ENCODE measurements around the gene SYNGR1. TPM values are rescaled to one million over a fixed set of nuclear protein-coding genes. Genes with fewer than 3 reads are reported as not detected.
"Not testable (repeated sequence)": the region's sequence is repeated elsewhere in the genome, so short reads cannot be mapped to it uniquely, and the experiment has no call there.

The SYNGR1 gene
- total RNA-seq, 1 donor from 2014 or later = under 0.01 TPM

DNA sequence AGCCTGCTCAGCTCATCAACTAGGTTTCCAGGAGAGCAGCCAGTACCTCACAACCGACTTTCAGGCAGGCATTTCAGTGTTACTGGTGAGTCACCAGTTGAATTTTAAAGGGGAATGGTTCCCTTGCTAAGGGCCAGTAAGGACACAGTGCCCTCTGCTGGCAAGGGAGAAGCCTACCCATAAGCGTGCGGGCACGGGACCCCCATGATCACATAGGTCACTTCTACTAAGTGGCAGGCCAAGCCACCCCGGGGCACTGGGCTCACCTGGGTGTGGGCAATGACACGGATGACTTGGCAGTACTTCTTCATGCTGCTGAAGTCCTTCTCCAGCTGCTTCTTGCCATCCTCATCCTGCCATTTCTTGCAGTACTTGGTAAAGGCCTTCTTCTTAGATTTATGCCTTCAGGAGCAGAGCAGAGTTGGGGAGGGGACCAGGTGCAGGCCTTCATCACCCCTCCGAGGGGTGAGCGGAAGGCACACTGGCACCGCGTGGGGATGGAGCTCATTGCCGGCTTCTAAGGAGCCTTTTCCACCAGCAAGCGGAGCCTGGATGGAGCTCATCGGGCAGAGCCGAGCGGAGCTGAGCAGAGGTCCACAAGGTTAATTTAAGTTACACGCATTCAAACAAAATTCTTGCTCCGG is 33.2 kb upstream of the SYNGR1 start:
- DNase-seq (ENCODE audit: low read depth in 2 of 2) = peak; percentile 95 to 96

DNA sequence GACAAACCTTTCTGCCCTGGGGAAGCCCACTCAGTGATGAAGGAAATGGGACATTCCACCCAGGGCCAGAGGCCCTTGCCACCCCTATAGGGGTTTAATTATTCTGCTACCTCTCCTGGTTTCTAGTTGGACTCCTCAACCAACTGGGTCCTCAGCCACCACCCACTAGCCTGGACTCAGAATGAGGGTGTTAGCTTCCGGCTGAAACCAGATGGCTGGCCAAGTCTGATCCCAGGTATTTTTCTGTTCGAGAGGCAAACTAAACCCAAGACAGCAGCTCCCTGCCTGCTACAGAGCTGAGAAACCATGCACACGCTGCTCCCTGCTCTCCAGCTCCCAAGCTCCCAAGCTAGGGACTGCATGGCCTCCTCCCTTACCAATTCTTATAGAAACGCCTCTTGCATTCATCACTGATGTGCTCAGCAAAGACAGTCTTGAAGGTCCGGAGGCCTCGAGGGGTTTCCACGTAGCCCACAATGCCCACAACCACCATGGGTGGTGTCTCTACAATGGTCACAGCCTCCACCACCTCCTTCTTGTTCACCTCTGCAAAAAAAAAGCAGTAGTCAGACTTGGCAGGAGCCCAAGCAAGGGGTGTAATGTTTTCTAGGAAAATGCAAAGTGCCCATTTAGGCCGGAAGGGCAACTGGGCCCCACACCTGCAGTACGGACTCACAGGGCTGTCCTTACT is 32.6 kb upstream of the SYNGR1 start:
- DNase-seq (ENCODE audit: low read depth in 2 of 2) = peak in 1 of 2 donors; percentile 23

DNA sequence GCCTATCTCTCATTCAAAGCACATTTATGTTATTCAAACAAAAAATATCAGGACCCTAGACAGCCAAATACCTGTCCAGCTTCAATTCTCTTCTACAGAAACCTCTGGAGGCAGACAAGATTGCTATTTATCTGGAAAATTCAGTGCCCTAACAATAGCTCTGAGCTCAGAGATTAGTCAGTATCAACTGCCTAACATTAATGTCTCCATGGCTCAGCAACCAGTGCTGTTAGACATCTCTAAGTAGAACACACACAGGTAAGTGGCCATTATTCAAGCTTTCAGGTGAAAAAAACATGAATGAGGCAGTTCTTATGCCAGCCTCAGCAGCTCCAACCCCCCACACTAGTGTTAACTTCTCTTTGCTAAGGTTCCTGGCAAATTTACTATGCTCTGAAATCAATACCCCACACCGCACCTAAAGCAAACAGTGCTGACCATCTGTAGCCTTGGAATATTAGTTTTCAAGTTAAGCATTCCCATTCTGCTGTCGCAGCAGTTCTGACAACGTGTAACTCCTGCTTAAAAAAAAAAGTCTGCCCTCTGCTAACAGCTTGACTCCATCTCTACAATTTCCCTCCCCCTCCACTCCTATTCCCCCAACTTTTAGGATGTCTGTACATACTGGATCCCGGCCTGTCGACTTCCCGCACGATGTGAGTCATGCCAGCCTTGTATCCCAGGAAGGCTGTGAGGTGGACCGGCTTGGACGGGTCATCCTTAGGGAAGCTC is 31.9 kb upstream of the SYNGR1 start:
- DNase-seq (ENCODE audit: low read depth in 2 of 2) = peak; percentile 35 to 66

DNA sequence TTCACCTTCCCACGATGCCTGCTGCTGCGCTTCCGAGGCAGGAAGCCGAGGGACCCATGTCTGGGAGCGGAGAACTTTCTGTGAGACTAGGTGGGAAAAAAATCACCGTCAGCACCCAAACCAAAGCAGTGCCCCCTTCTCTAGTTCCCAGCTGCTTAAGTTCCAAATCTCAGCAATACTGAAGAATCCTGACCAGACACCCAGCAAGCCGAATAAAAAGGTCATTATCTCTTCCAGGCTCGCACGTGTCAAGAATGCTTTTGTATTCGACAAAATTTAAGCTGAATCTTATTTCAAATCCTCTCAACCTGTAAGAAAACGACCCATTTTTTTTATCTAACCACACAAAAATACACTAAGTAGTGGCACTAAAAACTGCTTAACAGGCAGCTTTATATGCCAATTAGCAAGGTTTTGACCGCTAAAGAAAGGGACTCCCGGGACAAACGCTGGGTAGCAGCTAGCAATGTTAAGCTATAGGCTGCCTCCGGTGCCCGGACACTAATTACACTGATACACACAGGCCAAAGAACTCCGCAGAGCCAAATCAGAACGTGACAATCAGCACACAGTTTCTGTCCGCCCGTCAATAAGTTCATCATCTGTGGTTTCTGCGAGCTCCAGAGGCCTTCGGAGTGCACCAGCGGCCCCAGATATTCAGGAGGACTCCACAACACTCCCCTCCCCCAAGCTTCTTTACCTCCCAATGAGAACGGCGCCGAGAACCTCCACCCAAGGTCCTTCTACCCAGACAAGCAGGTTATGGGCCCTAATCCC is 31.1 kb upstream of the SYNGR1 start:
- DNase-seq (ENCODE audit: low read depth in 2 of 2) = peak in 1 of 2 donors; percentile 67

DNA sequence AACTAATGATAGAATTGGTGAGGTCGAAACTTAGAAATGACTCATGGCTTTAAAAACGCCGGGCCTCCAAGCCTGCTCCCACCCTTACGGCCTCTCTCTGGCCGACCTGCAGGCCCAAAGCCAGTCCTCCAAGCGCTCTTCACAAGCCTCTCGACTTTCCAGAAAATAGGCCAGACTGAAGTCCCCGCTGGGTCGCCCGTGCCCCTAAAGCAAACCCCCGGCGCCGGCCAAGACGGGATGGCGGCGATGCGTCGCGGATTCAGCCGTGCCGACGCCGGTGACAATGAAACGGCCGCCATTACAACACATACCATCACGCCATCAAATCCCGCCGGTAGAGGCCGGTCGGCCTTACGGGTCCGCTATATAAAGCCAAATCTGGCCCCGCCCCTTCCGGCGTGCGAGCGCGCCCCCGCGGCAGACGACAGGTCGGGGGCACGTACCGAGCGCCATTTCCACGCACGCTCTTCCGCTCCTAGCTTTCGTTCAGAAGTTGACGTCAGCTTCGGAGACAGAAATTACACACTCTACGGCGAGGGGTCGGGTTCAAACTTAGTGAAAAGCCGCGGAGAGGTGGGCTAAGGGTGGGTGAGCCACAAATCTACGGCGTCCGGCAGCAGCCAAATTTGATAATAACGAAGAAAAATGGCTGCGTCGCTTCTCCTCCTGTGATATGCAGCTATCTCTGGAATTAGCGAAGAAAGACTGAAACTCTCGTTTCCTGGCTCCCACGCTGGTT is 30.3 kb upstream of the SYNGR1 start, which contains the start of gene RPL3:
TSS of gene RPL3 (minus strand) at position 340 of the 739 bp plus-strand sequence. CDS start at position 314, 26 bp downstream.
- peak; percentile 99 to 100 for DNase-seq (ENCODE audit: low read depth in 2 of 2)

DNA sequence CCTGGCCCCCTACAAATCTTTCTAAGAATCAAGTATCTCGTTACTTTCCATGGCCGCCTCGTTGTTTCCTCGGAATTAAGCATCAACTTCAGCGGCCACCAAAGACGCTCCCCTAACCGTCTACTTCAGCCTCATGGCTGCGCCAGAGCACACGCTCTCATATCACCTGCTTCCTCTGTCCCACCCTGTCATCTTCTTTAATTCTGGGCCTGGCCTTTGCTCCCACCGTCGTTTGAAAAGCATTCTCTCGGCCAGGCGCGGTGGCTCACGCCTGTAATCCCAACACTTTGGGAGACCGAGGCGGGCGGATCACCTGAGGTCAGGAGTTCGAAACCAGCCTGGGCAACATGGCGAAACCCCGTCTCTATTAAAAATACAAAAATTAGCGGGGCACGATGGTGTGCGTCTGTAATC is 29.2 kb upstream of the SYNGR1 start:
- not testable (repeated sequence) for DNase-seq (ENCODE audit: low read depth in 2 of 2)

- DNase-seq (ENCODE audit: low read depth in 2 of 2) = no peak
Measured at GRCh38 chr22:39325392-39325932, 24.3 kb upstream of the SYNGR1 start.

DNA sequence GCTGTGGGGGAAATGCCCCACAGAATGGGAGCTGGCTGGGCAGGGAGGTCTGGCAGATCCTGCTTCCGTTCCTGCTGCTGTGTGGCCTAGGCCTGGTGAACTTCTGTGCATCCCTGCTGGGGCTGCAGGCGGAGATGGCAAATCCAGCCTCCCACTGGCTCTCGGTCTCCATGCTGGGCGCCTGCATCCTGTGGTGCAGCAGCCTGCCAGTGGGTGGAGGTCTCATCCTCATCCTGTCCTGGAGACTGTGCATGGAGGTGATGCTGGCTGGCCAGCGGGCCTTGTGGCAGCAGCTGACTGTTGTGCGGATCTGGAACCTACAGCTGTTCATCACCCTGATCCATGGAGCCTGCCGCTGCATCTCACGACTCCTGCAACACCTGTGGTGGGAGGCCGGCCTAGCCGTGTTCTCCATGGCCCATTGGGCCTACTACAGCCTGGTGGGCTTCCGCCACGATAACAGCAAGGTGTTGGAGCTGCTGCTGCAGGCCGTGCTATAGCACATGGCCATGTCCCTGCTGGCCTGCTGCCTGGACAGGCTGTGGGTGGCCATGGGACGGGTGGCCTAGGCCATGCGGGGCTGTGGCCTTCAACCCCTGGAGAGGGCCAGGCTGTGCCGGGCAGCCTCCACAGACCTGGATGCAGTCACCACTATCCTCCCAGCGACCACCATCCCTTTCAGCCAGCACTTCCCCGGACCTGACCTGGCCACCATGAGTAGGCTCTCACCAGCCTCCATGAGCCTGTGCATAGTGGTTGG is 21.6 kb upstream of the SYNGR1 start:
- no peak for DNase-seq (ENCODE audit: low read depth in 2 of 2)

GRCh38 chr22:39330553-39330952 is 19.2 kb upstream of the SYNGR1 start:
- not testable (repeated sequence) for DNase-seq (ENCODE audit: low read depth in 2 of 2)

GRCh38 chr22:39332441-39333064 is 17.2 kb upstream of the SYNGR1 start:
- DNase-seq (ENCODE audit: low read depth in 2 of 2) = peak; percentile 51 to 53

DNA sequence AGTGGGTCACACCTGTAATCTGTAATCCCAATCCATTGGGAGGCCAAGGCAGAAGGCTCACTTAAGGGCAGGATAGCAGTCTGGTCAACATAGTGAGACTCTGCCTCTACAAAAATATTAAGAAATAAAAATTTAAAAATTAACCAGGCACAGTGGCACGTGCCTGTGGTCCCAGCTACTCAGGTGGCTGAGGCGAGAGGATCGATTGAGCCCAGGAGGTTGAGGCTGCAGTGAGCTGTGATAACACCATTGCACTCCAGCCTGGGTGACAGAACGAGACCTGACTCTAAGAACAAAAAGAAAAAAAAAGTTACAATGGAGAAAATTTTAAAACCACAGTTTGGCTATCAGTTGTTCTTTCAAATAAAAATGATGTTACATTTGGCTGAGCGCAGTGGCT is 13.4 kb upstream of the SYNGR1 start:
- no peak for DNase-seq (ENCODE audit: low read depth in 2 of 2)

GRCh38 chr22:39339775-39340174 is 10.0 kb upstream of the SYNGR1 start:
- not testable (repeated sequence) for DNase-seq (ENCODE audit: low read depth in 2 of 2)

DNA sequence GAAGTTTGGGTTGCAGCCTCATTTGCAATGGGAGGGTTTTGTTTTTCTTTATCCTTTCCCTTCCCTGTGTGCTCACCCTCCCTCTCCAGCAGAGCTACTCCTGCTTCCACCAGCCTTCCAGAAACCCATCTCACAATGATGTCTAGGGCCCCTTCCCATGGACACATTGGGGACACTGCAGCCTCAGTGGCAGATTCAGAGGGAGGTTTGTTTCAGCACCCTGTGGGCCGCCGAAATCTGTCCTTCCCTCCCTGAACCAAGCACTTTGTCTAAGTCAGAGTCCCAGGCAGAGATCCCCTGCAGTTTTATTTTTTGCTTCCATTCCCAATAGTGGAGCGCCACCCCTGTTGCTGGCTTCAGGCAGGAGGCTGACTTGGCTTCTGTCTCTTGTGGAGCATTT is 8.6 kb upstream of the SYNGR1 start:
- no peak for DNase-seq (ENCODE audit: low read depth in 2 of 2)

DNA sequence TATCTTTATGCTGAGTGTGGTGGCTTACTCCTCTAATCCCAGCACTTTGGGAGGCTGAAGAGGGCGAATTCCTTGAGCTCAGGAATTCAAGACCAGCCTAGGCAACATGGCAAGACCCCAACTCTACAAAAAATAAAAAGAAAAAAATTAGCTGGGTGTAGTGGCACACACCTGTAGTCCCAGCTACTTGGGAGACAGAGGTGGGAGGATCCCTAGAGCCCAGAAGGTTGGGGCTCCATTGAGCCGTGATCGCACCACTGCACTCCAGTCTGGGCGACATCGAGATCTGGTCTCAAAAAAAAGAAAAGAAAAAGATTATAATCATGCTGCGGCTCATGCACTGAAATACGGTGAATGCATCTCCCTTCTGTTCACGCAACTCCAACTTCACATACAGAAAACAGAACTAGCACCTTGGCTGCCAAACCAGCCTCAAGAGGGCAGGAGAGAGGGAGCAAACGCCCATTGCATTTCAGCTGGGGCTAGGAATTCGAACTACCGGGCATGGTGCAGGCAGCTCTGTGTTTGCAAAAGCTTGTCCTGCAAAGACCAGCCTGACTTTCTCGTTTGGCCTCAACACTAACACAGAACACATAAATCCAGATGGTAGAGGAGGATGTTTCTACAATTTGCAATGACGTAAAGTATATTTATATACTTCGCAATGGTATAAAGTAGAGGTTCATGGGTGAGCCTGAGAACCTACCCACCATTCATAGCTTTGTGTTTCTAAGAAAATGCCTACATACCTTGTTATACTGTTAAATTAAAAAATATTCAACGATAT is 6.3 kb upstream of the SYNGR1 start:
- peak; percentile 52 to 69 for DNase-seq (ENCODE audit: low read depth in 2 of 2)

- DNase-seq (ENCODE audit: low read depth in 2 of 2) = no peak
Measured at GRCh38 chr22:39344046-39344390, 5.8 kb upstream of the SYNGR1 start.

GRCh38 chr22:39345231-39345630 is 4.6 kb upstream of the SYNGR1 start:
- DNase-seq (ENCODE audit: low read depth in 2 of 2) = no peak

DNA sequence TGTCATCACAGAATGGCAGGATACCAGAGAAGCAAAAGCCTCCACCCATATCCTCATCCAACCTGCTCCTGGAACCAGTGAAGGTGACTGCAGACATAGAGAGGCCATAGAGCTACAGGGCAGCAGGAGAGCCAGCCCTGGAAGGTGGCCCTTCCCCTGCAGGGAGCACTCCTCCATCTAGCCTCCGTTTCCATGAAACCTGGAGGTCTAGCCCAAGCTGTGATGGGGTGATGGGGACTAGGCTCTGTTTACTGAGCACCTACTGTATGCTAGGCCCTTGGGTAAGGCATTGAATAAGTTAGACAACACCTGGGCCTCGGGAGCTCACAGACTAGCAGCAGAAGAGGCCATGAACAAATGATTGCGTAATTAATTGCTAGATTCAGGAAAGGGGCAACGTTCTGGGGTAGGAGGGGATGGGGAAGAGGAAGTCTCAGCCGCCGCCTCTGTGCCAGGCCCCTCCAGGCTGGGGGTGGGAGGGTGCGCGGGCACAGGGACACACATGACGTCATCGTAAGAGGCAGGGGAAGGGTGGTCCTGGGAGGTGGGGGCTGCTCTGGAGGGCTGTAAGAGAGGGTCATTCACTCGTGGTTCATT is 784 bp upstream of the SYNGR1 start:
- no peak for DNase-seq (ENCODE audit: low read depth in 2 of 2)

GRCh38 chr22:39349506-39349966 is 255 bp upstream of the SYNGR1 start:
- DNase-seq (ENCODE audit: low read depth in 2 of 2) = peak in 1 of 2 donors; percentile 30
